ENCODE results near the gene ADCY9. TPM values are rescaled to one million over a fixed set of nuclear protein-coding genes. Genes with fewer than 3 reads are reported as not detected.

The ADCY9 gene
- total RNA-seq, 1 experiment from 2014 or later, result 11.5 TPM

DNA sequence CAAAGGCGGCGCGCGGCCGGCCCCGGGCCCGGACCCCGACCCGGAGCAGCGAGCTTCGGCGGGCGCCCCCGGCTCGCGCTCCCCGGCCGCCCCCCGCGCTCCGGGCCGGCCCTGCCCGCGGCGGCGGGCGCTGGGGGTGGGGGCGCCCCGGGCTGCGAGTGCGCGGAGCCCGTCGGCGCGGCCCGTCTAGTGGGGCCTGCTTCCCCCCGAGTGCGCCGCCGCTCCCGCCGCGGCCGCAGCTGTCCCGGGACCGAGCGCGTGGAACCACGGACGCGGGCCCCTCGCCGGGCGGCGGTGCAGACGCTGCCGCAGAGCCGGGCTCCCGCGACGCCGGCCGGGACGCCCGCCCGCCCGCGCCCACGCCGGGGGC, 308 bp downstream of the ADCY9 start:
- ATAC-seq (no peak), DNase-seq (ENCODE audit: low spot score) (no peak)
- H3K27me3 Mint-ChIP-seq (ENCODE audit: low read depth), result peaks cover 32% of the 10 kb centered on the region
- TF ChIP-seq SMAD4 (CRISPR knock-in tag; IDR thresholded peaks at IDR 0.05) (no peak), ETV6 (CRISPR knock-in tag; IDR thresholded peaks at IDR 0.05) (no peak)
- H3K27ac Mint-ChIP-seq, result no peak overlapping the region
- peaks cover 3% of the 10 kb centered on the region; the same call in 1 of the 2 replicates for H3K36me3 Mint-ChIP-seq
- POLR2A ChIA-PET, result interaction anchor here (0.7 to 2.1 kb wide), 2 partner anchors 68 to 158 kb away, joined by 3 to 4 read pairs; no protein-coding TSS in a partner anchor
- CTCF ChIA-PET, result interaction anchor here (1.5 to 3.3 kb wide), 3 partner anchors 133 to 146 kb away, joined by 3 to 32 read pairs (median 11); no protein-coding TSS in a partner anchor
- no peaks in the 10 kb centered on the region for H3K9me3 Mint-ChIP-seq
- H3K4me1 Mint-ChIP-seq, result peaks cover 41% of the 10 kb centered on the region
- peak overlapping the region; percentile 72 for H3K4me3 Mint-ChIP-seq

DNA sequence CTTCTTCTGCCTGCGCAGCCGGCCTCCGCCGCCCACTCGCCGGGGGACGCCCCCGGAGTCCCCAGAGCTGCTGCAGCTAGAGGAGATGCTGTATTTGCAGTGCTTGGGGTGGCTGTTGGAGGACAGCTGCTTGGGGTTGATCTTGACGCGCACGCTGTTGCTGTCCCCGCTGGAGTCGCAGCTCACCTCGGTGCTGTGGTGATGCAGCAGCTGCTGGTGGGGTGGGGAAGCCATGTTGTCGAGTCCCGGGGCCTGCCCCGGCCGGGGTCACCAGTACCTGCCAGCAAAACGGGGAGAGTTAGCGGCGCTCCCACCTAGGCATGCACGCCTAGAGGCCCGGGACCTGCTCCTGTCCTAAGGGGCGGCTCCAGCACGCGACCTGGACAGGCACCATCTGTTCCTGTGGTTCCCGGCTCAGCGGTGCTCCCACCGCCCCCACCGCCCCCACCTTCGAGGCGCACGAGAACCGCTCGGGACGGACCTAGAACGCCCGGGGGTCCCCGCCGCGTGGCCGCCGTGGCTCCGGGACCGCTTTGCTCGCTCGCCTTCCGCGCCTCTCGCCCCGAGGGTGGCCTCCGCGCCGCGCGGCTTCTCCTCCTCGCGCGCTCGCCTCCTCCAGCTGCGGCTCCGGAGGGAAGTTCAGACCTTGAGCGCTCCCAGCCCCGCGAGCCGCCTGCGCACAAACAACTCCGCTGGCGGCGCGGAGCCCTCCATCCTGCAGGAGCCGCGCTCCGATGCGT, 863 bp downstream of the ADCY9 start:
- DNase-seq (ENCODE audit: low spot score) (peak; percentile 64), ATAC-seq (peak; percentile 61)
- Mint-ChIP-seq H3K27me3 (ENCODE audit: low read depth) (peaks cover 32% of the 10 kb centered on the region), H3K4me3 (peak overlapping the region; percentile 72), H3K9me3 (no peaks in the 10 kb centered on the region), H3K36me3 (peaks cover 3% of the 10 kb centered on the region; the same call in 1 of the 2 replicates), H3K4me1 (peaks cover 41% of the 10 kb centered on the region), H3K27ac (no peak overlapping the region)
- CTCF ChIA-PET, result interaction anchor here (1.2 to 3.3 kb wide), 4 partner anchors 133 to 235 kb away, joined by 3 to 32 read pairs (median 8); partner anchors contain the start of gene CREBBP
- POLR2A ChIA-PET, result interaction anchor here (0.7 to 2.3 kb wide), 3 partner anchors 68 to 158 kb away, joined by 3 to 9 read pairs (median 4); no protein-coding TSS in a partner anchor
- TF ChIP-seq CREM (CRISPR knock-in tag; IDR thresholded peaks at IDR 0.05) (no peak), FOXK1 (CRISPR knock-in tag; IDR thresholded peaks at IDR 0.05) (no peak), SP1 (CRISPR knock-in tag; conservative IDR thresholded peaks at IDR 0.05) (0 out of 2 replicates have a peak, but pooled peaks have one; percentile 46), RELA (CRISPR knock-in tag; IDR thresholded peaks at IDR 0.05; ENCODE audit: borderline replicate concordance) (no peak), ZNF219 (CRISPR knock-in tag; IDR thresholded peaks at IDR 0.05; ENCODE audit: borderline replicate concordance) (no peak), ATF1 (CRISPR knock-in tag; IDR thresholded peaks at IDR 0.05) (no peak), ELF4 (CRISPR knock-in tag; IDR thresholded peaks at IDR 0.05; ENCODE audit: low read depth) (no peak), NFE2L1 (CRISPR knock-in tag; IDR thresholded peaks at IDR 0.05) (no peak), ZNF671 (CRISPR knock-in tag; IDR thresholded peaks at IDR 0.05) (no peak), HMGA2 (CRISPR knock-in tag; IDR thresholded peaks at IDR 0.05) (no peak), FOXP1 (CRISPR knock-in tag; IDR thresholded peaks at IDR 0.05; ENCODE audit: borderline replicate concordance) (peak; percentile 34; the same call in 1 of the 2 replicates), CREB1 (CRISPR knock-in tag; IDR thresholded peaks at IDR 0.05) (no peak), GABPB1 (CRISPR knock-in tag; IDR thresholded peaks at IDR 0.05) (no peak), JAZF1 (CRISPR knock-in tag; IDR thresholded peaks at IDR 0.05) (no peak)
- TF ChIP-seq, protein P1, sequence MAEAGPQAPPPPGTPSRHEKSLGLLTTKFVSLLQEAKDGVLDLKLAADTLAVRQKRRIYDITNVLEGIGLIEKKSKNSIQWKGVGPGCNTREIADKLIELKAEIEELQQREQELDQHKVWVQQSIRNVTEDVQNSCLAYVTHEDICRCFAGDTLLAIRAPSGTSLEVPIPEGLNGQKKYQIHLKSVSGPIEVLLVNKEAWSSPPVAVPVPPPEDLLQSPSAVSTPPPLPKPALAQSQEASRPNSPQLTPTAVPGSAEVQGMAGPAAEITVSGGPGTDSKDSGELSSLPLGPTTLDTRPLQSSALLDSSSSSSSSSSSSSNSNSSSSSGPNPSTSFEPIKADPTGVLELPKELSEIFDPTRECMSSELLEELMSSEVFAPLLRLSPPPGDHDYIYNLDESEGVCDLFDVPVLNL (CRISPR knock-in tag; IDR thresholded peaks at IDR 0.05; ENCODE audit: borderline replicate concordance, low read depth), result no peak
- TF ChIP-seq, protein P2, sequence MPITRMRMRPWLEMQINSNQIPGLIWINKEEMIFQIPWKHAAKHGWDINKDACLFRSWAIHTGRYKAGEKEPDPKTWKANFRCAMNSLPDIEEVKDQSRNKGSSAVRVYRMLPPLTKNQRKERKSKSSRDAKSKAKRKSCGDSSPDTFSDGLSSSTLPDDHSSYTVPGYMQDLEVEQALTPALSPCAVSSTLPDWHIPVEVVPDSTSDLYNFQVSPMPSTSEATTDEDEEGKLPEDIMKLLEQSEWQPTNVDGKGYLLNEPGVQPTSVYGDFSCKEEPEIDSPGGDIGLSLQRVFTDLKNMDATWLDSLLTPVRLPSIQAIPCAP (CRISPR knock-in tag; IDR thresholded peaks at IDR 0.05), result no peak
- TF ChIP-seq, protein P3, sequence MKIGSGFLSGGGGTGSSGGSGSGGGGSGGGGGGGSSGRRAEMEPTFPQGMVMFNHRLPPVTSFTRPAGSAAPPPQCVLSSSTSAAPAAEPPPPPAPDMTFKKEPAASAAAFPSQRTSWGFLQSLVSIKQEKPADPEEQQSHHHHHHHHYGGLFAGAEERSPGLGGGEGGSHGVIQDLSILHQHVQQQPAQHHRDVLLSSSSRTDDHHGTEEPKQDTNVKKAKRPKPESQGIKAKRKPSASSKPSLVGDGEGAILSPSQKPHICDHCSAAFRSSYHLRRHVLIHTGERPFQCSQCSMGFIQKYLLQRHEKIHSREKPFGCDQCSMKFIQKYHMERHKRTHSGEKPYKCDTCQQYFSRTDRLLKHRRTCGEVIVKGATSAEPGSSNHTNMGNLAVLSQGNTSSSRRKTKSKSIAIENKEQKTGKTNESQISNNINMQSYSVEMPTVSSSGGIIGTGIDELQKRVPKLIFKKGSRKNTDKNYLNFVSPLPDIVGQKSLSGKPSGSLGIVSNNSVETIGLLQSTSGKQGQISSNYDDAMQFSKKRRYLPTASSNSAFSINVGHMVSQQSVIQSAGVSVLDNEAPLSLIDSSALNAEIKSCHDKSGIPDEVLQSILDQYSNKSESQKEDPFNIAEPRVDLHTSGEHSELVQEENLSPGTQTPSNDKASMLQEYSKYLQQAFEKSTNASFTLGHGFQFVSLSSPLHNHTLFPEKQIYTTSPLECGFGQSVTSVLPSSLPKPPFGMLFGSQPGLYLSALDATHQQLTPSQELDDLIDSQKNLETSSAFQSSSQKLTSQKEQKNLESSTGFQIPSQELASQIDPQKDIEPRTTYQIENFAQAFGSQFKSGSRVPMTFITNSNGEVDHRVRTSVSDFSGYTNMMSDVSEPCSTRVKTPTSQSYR (CRISPR knock-in tag; IDR thresholded peaks at IDR 0.05), result no peak
- TF ChIP-seq, protein P4, sequence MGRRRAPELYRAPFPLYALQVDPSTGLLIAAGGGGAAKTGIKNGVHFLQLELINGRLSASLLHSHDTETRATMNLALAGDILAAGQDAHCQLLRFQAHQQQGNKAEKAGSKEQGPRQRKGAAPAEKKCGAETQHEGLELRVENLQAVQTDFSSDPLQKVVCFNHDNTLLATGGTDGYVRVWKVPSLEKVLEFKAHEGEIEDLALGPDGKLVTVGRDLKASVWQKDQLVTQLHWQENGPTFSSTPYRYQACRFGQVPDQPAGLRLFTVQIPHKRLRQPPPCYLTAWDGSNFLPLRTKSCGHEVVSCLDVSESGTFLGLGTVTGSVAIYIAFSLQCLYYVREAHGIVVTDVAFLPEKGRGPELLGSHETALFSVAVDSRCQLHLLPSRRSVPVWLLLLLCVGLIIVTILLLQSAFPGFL (CRISPR knock-in tag; IDR thresholded peaks at IDR 0.05; ENCODE audit: borderline replicate concordance), result no peak
- TF ChIP-seq, protein P5, sequence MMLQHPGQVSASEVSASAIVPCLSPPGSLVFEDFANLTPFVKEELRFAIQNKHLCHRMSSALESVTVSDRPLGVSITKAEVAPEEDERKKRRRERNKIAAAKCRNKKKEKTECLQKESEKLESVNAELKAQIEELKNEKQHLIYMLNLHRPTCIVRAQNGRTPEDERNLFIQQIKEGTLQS (CRISPR knock-in tag; conservative IDR thresholded peaks at IDR 0.05), result 0 out of 2 replicates have a peak, but pooled peaks have one; percentile 33
- TF ChIP-seq, protein P6, sequence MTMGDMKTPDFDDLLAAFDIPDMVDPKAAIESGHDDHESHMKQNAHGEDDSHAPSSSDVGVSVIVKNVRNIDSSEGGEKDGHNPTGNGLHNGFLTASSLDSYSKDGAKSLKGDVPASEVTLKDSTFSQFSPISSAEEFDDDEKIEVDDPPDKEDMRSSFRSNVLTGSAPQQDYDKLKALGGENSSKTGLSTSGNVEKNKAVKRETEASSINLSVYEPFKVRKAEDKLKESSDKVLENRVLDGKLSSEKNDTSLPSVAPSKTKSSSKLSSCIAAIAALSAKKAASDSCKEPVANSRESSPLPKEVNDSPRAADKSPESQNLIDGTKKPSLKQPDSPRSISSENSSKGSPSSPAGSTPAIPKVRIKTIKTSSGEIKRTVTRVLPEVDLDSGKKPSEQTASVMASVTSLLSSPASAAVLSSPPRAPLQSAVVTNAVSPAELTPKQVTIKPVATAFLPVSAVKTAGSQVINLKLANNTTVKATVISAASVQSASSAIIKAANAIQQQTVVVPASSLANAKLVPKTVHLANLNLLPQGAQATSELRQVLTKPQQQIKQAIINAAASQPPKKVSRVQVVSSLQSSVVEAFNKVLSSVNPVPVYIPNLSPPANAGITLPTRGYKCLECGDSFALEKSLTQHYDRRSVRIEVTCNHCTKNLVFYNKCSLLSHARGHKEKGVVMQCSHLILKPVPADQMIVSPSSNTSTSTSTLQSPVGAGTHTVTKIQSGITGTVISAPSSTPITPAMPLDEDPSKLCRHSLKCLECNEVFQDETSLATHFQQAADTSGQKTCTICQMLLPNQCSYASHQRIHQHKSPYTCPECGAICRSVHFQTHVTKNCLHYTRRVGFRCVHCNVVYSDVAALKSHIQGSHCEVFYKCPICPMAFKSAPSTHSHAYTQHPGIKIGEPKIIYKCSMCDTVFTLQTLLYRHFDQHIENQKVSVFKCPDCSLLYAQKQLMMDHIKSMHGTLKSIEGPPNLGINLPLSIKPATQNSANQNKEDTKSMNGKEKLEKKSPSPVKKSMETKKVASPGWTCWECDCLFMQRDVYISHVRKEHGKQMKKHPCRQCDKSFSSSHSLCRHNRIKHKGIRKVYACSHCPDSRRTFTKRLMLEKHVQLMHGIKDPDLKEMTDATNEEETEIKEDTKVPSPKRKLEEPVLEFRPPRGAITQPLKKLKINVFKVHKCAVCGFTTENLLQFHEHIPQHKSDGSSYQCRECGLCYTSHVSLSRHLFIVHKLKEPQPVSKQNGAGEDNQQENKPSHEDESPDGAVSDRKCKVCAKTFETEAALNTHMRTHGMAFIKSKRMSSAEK (CRISPR knock-in tag; IDR thresholded peaks at IDR 0.05; ENCODE audit: borderline replicate concordance), result no peak
